ENCODE measurements around the gene CABLES1. TPM values are rescaled to one million over a fixed set of nuclear protein-coding genes. Genes with fewer than 3 reads are reported as not detected.

Gene CABLES1
- total and polyA plus RNA-seq, 3 donors from 2014 or later: 6.2 to 15.8 (median 12.0) TPM

DNA sequence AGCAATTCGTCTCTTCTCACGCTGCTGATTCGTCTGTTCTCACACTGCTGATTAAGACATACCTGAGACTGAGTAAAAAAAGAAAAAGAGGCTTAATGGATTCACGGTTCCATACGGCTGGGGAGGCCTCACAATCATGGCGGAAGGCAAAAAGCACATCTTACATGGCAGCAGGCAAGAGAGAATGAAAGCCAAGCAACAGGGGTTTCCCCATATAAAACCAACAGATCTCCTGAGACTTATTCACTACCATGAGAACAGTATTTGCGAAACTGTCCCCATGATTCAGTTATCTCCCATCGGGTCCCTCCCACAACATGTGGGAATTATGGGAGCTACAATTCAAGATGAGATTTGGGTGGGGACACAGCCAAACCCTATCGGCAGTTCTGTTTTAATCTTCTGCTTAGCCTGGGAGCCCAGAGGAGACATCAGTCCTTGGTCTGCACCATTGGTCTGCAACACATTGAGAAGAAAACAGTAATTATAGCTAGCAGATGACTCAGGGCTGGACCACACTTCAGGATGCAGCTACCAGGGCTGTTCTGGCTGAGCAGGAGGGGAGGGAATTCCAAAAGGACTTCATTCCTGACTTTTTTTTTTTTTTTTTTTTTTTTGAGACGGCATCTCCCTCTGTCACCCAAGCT is 69.4 kb downstream of the CABLES1 start:
- Histone ChIP-seq H3K36me3 (ENCODE audit: low read depth, missing control alignments) (no peaks in the 10 kb centered on the region), H3K27ac (no peak overlapping the region), H3K27me3 (no peaks in the 10 kb centered on the region), H3K4me1 (no peaks in the 10 kb centered on the region), H3K9me3 (no peaks in the 10 kb centered on the region), H3K4me3 (no peak overlapping the region)
- WGBS, 2 donors: 81 to 90% methylated on average over 10 of the region's 10 CpGs
- intact Hi-C loops (cut with DNase I; ENCODE audit: low total_unique reads): no loop called here
- TF ChIP-seq, protein P1, sequence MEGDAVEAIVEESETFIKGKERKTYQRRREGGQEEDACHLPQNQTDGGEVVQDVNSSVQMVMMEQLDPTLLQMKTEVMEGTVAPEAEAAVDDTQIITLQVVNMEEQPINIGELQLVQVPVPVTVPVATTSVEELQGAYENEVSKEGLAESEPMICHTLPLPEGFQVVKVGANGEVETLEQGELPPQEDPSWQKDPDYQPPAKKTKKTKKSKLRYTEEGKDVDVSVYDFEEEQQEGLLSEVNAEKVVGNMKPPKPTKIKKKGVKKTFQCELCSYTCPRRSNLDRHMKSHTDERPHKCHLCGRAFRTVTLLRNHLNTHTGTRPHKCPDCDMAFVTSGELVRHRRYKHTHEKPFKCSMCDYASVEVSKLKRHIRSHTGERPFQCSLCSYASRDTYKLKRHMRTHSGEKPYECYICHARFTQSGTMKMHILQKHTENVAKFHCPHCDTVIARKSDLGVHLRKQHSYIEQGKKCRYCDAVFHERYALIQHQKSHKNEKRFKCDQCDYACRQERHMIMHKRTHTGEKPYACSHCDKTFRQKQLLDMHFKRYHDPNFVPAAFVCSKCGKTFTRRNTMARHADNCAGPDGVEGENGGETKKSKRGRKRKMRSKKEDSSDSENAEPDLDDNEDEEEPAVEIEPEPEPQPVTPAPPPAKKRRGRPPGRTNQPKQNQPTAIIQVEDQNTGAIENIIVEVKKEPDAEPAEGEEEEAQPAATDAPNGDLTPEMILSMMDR (IDR thresholded peaks at IDR 0.05): no peak
- TF ChIP-seq POLR2A (IDR thresholded peaks at IDR 0.05): no peak
- no peak for DNase-seq

- TF ChIP-seq POLR2A (IDR thresholded peaks at IDR 0.05): no peak
- TF ChIP-seq, protein P1 (IDR thresholded peaks at IDR 0.05): no peak
- intact Hi-C loops (cut with DNase I; ENCODE audit: low total_unique reads): no loop called here
Measured at GRCh38 chr18:23205980-23206379, 70.7 kb downstream of the CABLES1 start.

GRCh38 chr18:23207191-23207955 is 72.1 kb downstream of the CABLES1 start:
- Histone ChIP-seq H3K27ac (no peak overlapping the region), H3K36me3 (ENCODE audit: low read depth, missing control alignments) (no peaks in the 10 kb centered on the region), H3K9me3 (no peaks in the 10 kb centered on the region), H3K4me1 (peaks cover 7% of the 10 kb centered on the region), H3K27me3 (no peaks in the 10 kb centered on the region), H3K4me3 (no peak overlapping the region)
- TF ChIP-seq, protein P1 (IDR thresholded peaks at IDR 0.05): no peak
- no peak for TF ChIP-seq POLR2A (IDR thresholded peaks at IDR 0.05)
- 91 to 95% methylated on average over 9 of the region's 9 CpGs for WGBS, 2 donors
- no peak for DNase-seq
- intact Hi-C loops (cut with DNase I; ENCODE audit: low total_unique reads): no loop called here

More at GRCh38 chr18:23205980-23206379, 70.7 kb downstream of the CABLES1 start:
- Histone ChIP-seq H3K9me3 (no peaks in the 10 kb centered on the region), H3K36me3 (ENCODE audit: low read depth, missing control alignments) (no peaks in the 10 kb centered on the region), H3K27me3 (no peaks in the 10 kb centered on the region), H3K27ac (no peak overlapping the region), H3K4me1 (no peaks in the 10 kb centered on the region), H3K4me3 (no peak overlapping the region)
- DNase-seq: no peak
- 96 to 97% methylated on average over 9 of the region's 9 CpGs for WGBS, 2 donors

GRCh38 chr18:23207994-23208393 is 72.7 kb downstream of the CABLES1 start:
- WGBS, 2 donors: 92 to 93% methylated on average over 6 of the region's 6 CpGs
- intact Hi-C loops (cut with DNase I; ENCODE audit: low total_unique reads): no loop called here

More at GRCh38 chr18:23207994-23208393, 72.7 kb downstream of the CABLES1 start:
- Histone ChIP-seq H3K4me3 (no peak overlapping the region), H3K9me3 (no peaks in the 10 kb centered on the region), H3K27me3 (no peaks in the 10 kb centered on the region), H3K27ac (no peak overlapping the region), H3K36me3 (ENCODE audit: low read depth, missing control alignments) (no peaks in the 10 kb centered on the region), H3K4me1 (peaks cover 7% of the 10 kb centered on the region)
- DNase-seq: no peak
- TF ChIP-seq POLR2A (IDR thresholded peaks at IDR 0.05): no peak
- TF ChIP-seq, protein P1 (IDR thresholded peaks at IDR 0.05): no peak

All from testis (tissue), 3 donors.